Gastrocnemius medialis (tissue), 4 donors: Measurements from ENCODE around the gene XXYLT1.

ENCODE experiments used
- CTCF ChIP-seq, 5 experiments: fragments of 450-650 bp in 3 of 5; fragments of 200-600 bp in 2 of 5; sonication (generic) in 2 of 5; IDR thresholded peaks in 4 of 5; conservative IDR thresholded peaks in 1 of 5; 1 replicate in 4 of 5; 2 replicates in 1 of 5; pipeline ENCODE4 v1.5.1; 2016 to 2019; ENCODE audit warnings: antibody characterized with exemption in 5 of 5, mild to moderate bottlenecking in 3 of 5, moderate library complexity in 3 of 5
- POLR2A ChIP-seq, 2 donors: fragments of 450-650 bp; IDR thresholded peaks; one replicate each; pipeline ENCODE4 v1.6.1; 2017; ENCODE audit warnings: antibody characterized with exemption in 2 of 2, mild to moderate bottlenecking in 2 of 2, moderate library complexity in 2 of 2

DNA sequence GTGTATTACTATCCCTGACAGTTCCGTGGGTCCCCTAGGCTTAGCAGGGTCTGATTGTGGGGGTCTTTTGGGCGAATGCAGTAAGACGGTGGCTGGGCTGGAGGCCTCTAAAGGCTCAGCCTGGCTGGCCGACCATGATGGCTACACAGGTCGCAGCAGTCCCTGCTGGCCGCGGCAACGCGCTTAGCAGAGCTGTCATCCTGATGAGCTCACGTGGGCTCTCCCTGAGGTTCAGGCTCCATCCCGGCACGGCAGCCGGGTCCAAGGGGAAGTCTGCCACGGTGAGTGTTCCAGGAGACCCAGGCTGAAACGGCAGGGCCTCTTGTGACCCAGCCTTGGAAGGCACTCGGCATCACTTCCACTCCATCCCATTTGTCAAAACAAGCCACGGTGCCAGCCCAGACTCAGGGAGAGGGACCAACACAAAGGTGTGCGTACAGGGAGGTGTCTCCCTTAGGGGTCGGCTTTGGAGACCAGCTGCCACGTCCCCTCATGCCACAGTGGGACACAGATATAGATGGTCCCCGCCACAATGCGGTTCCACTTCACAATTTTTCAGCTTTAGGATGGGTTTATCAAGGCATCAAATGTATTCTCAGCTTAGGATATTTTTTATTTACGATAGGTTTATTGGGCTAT is 101.8 kb downstream of the XXYLT1 start:
- no peak for TF ChIP-seq CTCF (IDR thresholded peaks at IDR 0.05 in 4 of 5, conservative IDR thresholded peaks at IDR 0.05 in 1 of 5)
- no peak for TF ChIP-seq POLR2A (IDR thresholded peaks at IDR 0.05)
